GM12864 (cell line): ENCODE data around the gene COX7A1.

ENCODE experiments used
- DNase-seq: peaks from one replicate; pipeline ENCODE4 v3.0.0-alpha.2; 2011; ENCODE audit warnings: low read depth
- H3K4me3 ChIP-seq: 2 replicates; pipeline ENCODE4 v1.5.1; 2011; ENCODE audit warnings: mild to moderate bottlenecking, low read depth, low read length, control low read depth
- TF ChIP-seq, protein P1 (sequence below): IDR thresholded peaks from 2 replicates; pipeline ENCODE4 v1.5.1; 2011; ENCODE audit warnings: low read depth, mild to moderate bottlenecking, moderate library complexity, low read length, control low read depth, inconsistent platforms; ENCODE audit errors: missing control alignments

Gene COX7A1

DNA sequence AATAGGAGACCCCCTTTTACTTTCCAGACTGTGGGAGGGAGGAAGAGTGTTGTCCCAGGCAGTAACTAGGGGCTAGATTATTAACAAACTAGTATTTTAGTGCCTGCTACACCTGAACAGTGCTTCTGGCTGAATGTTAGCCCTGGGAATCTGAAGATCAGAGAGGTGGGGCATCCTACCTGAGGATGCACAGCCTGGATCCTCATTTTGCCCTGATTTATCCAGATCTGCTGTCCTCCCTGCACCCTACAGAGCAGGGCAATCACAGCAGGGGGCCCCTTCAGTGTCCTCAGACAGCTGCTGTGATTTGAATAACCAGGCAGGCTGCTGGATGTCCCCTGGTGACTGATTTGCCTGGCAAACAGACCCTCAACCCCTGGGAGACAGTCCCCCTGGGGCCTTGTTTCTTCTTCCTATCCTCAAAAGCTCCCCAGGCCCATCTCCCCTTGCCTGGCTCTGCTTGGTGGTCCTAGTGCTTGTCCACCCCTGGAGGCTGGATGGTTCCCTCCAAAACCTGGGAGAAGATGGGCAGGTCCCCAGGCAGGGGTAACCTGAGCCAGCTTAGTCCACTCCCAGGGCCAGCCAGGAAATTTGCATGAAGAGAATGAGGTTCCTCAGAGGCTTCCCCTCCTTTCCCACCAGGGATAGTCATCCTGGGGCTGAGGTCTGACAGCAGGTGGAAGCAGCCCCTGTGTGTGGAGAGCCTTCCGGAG, 41.6 kb downstream of the COX7A1 start, which contains the start of gene OVOL3:
OVOL3 (plus strand) TSS at position 657 of the 713 bp plus-strand sequence. CDS start 60 bp downstream, outside the sequence.
- no peak for DNase-seq
- TF ChIP-seq, protein P1, sequence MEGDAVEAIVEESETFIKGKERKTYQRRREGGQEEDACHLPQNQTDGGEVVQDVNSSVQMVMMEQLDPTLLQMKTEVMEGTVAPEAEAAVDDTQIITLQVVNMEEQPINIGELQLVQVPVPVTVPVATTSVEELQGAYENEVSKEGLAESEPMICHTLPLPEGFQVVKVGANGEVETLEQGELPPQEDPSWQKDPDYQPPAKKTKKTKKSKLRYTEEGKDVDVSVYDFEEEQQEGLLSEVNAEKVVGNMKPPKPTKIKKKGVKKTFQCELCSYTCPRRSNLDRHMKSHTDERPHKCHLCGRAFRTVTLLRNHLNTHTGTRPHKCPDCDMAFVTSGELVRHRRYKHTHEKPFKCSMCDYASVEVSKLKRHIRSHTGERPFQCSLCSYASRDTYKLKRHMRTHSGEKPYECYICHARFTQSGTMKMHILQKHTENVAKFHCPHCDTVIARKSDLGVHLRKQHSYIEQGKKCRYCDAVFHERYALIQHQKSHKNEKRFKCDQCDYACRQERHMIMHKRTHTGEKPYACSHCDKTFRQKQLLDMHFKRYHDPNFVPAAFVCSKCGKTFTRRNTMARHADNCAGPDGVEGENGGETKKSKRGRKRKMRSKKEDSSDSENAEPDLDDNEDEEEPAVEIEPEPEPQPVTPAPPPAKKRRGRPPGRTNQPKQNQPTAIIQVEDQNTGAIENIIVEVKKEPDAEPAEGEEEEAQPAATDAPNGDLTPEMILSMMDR = no peak
- H3K4me3 ChIP-seq = no peak within 1 kb of the TSS

DNA sequence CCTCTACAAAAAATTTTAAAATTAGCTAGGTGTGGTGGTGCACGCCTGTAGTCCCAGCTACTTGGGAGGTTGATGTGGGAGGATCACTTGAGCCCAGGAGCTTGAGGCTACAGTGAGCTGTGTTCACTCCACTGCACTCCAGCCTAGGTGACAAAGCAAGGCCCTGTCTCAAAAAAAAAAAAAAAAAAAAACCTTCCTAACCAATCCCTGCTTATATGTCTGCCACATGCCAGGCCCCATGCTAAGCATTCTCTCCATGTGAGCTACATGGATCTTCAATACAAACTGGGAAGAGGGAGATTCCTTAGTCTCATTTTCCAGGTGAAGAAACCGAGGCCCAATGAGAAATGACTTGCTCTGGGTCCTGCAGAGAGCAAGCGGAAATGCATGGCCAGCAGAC, 43.6 kb downstream of the COX7A1 start:
- H3K4me3 ChIP-seq = no peak overlapping the region
- TF ChIP-seq, protein P1 = no peak
- no peak for DNase-seq

DNA sequence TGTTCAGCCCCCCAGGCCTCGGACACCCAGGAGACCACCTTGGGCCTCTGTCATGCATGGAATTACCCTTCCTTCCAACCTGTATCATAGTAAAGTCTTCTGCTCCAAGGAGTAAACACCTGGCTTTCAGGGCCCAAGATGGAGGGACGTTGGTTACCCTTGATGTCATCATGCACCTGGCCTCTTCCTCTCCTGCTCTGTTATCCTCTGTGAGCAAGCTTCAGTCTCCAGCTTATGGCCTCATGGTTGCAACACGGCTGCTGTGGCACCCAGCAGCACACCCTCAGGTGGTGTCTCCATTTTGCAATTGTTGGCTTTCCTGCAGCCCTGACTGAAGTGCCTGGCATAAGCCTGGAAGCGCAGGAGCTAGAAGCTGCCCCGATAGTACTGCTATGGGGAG, 45.3 kb downstream of the COX7A1 start:
- H3K4me3 ChIP-seq = no peak overlapping the region
- no peak for DNase-seq
- TF ChIP-seq, protein P1 = no peak

DNA sequence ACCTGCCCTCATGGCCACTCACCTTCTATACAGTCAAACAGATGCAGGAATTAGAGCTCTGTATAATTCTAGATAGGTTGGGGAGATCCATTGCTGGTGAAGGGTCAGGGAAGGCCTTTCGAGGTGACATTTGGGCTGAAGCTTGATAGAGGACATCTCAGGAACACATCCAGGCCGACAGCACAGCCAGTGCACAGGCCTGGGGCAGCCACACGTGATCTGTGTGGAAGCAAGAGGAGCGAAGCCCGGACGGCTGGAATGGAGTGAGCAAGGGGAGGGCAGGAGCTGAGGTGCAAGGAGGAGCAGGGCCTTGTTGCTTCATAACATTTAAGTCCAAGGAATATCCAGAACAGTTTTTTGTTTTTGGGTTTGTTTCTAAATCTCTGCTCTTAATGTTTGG, 45.8 kb downstream of the COX7A1 start:
- TF ChIP-seq, protein P1 = no peak
- H3K4me3 ChIP-seq = no peak overlapping the region
- no peak for DNase-seq

DNA sequence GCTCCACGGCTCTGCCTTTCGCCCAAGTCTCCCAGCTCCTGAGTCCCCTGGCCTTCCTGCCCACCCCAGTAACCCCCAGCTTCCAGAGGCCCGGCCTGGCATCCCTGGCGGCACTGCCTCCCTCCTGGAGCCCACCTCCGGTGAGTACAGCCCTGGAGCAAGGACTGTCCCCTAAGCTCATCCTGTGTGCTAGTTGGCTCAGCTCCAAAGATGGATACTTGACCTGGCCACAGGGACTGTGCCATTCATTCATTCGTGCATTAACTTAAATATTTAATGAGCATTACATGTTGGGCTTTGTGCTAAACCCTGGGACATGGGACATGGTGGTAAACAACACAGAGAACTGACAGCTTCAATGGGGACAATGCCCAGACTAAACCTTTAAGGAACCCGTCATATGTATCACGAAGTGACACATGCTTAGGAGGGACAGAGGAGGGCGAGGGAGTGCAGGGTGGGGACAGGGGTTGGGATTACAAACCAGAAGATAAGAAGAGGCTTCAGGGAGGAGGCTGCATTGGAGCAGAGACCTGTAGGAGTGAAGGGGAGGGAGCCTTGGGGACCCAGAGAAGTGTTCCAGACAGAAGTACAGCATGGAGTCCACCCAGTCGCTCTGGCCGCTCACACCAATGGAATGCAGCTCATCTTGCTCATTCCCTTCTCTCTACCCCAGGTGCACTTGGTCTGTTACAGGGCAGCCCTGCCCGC, 48.2 kb downstream of the COX7A1 start:
- H3K4me3 ChIP-seq = no peak overlapping the region
- no peak for DNase-seq
- TF ChIP-seq, protein P1 = no peak

DNA sequence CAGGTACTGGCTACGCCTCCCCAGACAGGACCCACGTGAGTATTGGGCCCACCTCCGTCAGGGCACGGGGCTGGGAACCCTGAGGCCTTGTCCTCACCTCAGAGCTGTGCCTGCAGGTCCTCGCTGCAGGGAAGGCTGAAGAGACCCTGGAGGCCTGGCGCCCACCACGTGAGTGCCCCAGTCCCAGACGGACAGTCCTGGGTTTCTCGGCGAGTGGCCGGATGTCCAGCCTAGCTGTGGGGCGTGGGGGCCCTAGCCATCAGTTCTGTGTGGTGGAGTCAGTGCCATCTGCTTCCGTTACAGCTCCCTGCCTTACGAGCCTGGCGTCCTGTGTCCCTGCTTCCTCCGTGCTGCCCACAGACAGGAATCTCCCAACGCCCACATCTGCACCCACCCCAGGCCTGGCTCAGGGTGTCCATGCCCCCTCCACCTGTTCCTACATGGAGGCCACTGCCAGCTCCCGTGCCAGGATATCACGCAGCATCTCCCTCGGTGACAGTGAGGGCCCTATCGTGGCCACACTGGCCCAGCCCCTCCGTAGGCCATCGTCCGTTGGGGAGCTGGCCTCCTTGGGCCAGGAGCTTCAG, 49.1 kb downstream of the COX7A1 start:
- H3K4me3 ChIP-seq = no peak overlapping the region
- no peak for DNase-seq
- TF ChIP-seq, protein P1 = no peak
